Dendritic cell treated with granulocyte-macrophage colony-stimulating factor and Interleukin-4, amounts not matched to agents 40 ng/mL and 50 ng/mL, for 4 days (primary cell): ENCODE data around the gene FBXO8.

ENCODE experiments used
- H3K27ac Mint-ChIP-seq: one replicate; pipeline ENCODE4 v1.8.0; 2022; ENCODE audit warnings: mild to moderate bottlenecking, mixed read lengths
- H3K27me3 Mint-ChIP-seq: one replicate; pipeline ENCODE4 v1.8.0; 2022; ENCODE audit warnings: mild to moderate bottlenecking, mixed read lengths
- H3K36me3 Mint-ChIP-seq: one replicate; pipeline ENCODE4 v1.8.0; 2022; ENCODE audit warnings: low read depth, mixed read lengths
- H3K4me1 Mint-ChIP-seq: one replicate; pipeline ENCODE4 v1.8.0; 2022; ENCODE audit warnings: low read depth, mixed read lengths
- H3K4me3 Mint-ChIP-seq: one replicate; pipeline ENCODE4 v1.8.0; 2022; ENCODE audit warnings: mild to moderate bottlenecking, moderate library complexity, mixed read lengths
- H3K9me3 Mint-ChIP-seq: one replicate; pipeline ENCODE4 v1.8.0; 2022; ENCODE audit warnings: mixed read lengths
- intact Hi-C: fragments of 100-400 bp; cut with micrococcal nuclease; formaldehyde crosslinking; loops from one replicate; pipeline ENCODE4 v1.15.0; 2022

The FBXO8 gene

DNA sequence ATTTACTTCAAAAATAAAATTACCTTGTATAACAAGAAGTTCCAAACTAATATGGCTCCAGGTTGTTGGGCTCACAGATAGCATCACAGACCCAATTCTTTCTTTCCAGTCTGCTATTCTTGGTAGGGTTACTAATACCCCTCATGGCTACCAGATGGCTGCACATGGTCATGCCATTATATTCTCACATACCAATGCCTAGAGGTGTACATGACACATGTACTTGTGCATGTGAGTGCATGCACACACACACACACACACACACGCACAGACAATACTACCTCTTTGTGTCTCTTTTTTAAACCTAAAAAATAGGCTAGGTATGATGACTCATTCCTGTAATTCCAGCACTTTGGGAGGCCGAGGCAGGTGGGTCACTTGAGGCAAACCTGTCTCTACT is 31.1 kb downstream of the FBXO8 start:
- Mint-ChIP-seq H3K36me3 (peaks cover 16% of the 10 kb centered on the region), H3K9me3 (no peaks in the 10 kb centered on the region), H3K27ac (no peak overlapping the region), H3K4me3 (no peak overlapping the region), H3K27me3 (no peaks in the 10 kb centered on the region), H3K4me1 (no peaks in the 10 kb centered on the region)
- intact Hi-C loops: no loop called here

DNA sequence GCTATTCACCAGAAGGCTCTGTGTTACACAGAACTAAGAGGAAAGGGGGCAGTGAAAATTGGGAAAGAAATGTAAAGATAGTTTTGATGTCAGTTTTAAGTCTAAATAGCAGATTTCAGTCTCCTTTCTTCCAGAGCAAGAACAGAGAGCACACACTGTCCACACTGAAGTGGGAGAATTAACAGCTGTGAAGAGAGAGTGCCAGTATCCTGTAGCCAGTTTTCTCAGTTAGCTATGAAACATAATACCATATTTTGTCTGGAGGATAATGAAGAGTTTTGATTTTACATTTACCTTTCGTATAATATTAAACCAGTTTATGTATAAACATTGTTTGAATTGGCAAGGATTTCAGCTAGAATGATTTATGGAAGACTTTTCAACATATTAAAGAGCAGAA is 35.1 kb downstream of the FBXO8 start:
- no peaks in the 10 kb centered on the region for H3K9me3 Mint-ChIP-seq
- intact Hi-C loops: no loop called here
- H3K27ac Mint-ChIP-seq: no peak overlapping the region
- peaks cover 16% of the 10 kb centered on the region for H3K36me3 Mint-ChIP-seq
- H3K27me3 Mint-ChIP-seq: no peaks in the 10 kb centered on the region
- H3K4me3 Mint-ChIP-seq: no peak overlapping the region
- no peaks in the 10 kb centered on the region for H3K4me1 Mint-ChIP-seq

DNA sequence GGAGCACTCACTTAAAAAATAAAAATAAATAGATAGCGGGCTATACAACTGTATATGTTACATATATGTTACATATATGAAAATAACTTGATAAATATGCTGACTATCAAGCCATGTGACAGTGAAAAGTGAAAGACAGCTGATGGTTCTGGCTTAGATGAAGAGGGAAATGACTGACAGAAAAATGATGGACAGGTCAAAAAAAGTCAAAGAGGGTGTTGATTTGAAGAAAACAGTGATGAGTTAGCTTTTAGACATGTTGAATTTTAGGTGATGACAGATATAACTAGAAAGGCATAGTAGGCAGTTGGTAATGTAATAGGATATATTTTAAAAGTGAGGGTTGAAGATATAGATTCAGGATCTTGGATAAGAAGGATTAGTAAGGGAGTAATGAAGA is 37.8 kb downstream of the FBXO8 start:
- no peaks in the 10 kb centered on the region for H3K4me1 Mint-ChIP-seq
- H3K9me3 Mint-ChIP-seq: no peaks in the 10 kb centered on the region
- intact Hi-C loops: no loop called here
- H3K4me3 Mint-ChIP-seq: no peak overlapping the region
- H3K27me3 Mint-ChIP-seq: no peaks in the 10 kb centered on the region
- no peak overlapping the region for H3K27ac Mint-ChIP-seq
- H3K36me3 Mint-ChIP-seq: peaks cover 15% of the 10 kb centered on the region

DNA sequence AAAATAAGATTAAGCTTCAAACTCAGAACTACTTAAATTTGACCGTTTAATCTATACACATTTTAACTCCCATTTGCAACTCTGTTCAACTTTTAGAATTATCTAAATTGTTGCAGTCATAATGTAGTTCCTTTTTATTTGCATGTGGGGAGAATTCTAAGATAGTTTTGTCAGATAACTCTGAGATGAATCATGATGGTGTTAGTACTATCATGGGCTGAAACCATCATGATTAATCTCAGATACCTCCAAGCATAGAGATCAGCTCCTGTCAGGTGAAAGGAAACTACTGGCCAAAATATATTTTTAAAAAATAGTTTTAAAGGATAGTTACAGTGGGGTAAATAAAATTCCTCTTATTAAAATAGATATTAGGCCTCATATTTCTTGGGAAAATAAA is 39.0 kb downstream of the FBXO8 start:
- H3K9me3 Mint-ChIP-seq: no peaks in the 10 kb centered on the region
- no peak overlapping the region for H3K4me3 Mint-ChIP-seq
- H3K36me3 Mint-ChIP-seq: peaks cover 6% of the 10 kb centered on the region
- H3K27ac Mint-ChIP-seq: no peak overlapping the region
- H3K4me1 Mint-ChIP-seq: no peaks in the 10 kb centered on the region
- intact Hi-C loops: loop anchor here (5.0 kb wide), 1 partner anchor 53 kb away; no protein-coding TSS in a partner anchor
- H3K27me3 Mint-ChIP-seq: no peaks in the 10 kb centered on the region

DNA sequence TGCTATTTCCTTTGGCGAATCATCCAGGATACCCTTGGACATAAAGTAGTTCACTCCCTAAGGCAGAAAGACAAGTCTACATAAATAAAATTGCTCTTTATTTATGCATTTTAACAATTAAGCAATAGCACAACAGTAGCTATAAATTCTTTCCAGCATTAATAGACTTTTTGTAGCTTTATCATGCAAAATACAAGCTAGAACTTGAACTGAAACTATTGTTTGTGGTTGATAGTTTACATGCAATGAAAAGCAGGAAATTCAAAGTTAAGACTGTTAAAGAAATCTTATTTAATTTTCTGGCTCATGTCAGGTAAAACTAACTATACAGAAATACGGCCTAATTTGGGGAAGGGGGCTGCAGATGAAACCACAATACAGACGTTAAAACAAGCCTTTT is 42.3 kb downstream of the FBXO8 start:
- H3K27ac Mint-ChIP-seq: no peak overlapping the region
- no peaks in the 10 kb centered on the region for H3K27me3 Mint-ChIP-seq
- H3K36me3 Mint-ChIP-seq: peaks cover 14% of the 10 kb centered on the region
- no peaks in the 10 kb centered on the region for H3K9me3 Mint-ChIP-seq
- intact Hi-C loops: loop anchor here (5.0 kb wide), 1 partner anchor 56 kb away; no protein-coding TSS in a partner anchor
- H3K4me3 Mint-ChIP-seq: no peak overlapping the region
- H3K4me1 Mint-ChIP-seq: no peaks in the 10 kb centered on the region

DNA sequence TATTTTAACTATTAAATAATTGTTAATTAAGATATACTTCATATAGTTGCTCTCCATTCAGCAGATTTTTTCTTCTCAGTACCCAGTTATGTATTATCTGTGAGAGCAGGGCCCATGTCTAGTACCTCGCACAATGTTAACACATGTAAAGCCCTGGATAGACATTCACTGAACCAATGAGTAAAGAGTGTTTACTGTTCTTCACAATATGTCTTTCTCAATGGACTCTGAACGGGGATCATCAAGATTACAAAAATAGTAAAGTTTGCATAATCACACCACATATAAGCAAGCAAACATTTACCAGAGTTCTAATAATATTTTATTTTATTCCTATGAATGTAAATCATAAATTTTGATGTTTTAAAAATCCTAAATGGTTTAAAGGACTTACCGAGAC is 47.1 kb downstream of the FBXO8 start:
- Mint-ChIP-seq H3K27ac (no peak overlapping the region), H3K36me3 (peaks cover 35% of the 10 kb centered on the region), H3K4me1 (no peaks in the 10 kb centered on the region), H3K4me3 (no peak overlapping the region), H3K9me3 (no peaks in the 10 kb centered on the region), H3K27me3 (no peaks in the 10 kb centered on the region)
- intact Hi-C loops: no loop called here

DNA sequence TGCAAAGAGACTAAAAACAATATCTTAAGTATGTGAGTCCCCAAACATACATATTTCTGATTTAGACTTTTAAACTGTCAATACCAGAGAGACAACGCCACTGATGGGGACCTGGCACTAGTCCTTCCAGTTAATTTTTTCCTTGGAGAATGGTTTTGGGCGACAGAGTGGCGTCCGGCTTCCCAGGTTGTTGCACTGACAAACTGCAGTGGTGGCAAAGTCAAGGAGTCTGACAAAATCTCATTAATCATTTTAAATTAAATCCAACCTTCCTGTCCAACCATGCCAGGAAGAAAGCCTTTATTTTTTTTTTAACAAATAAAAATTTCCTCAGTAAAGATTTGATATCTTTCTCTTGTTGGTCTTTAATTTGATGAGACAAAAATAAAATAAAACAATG is 52.8 kb downstream of the FBXO8 start:
- Mint-ChIP-seq H3K4me3 (no peak overlapping the region), H3K9me3 (no peaks in the 10 kb centered on the region), H3K36me3 (peaks cover 18% of the 10 kb centered on the region), H3K27ac (no peak overlapping the region), H3K4me1 (no peaks in the 10 kb centered on the region), H3K27me3 (peaks cover 12% of the 10 kb centered on the region)
- intact Hi-C loops: no loop called here

DNA sequence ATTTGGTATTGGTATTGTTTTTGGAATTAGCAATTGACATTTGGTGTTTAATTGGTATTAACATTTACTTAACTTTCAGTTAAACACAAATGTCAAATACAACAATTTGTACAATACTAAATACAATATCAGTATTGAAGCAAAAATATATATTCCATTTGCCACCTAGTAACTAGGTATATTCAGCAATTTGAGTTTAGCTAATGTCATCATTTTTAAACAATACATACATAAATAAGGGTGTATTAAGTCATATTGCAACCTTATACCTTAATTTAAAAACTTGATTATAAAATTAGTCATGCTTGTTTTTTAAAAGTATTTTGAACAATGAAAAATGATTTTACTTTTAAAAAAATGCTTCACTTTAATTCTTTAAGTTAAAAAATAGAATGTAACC is 53.3 kb downstream of the FBXO8 start:
- Mint-ChIP-seq H3K4me1 (no peaks in the 10 kb centered on the region), H3K4me3 (no peak overlapping the region)

DNA sequence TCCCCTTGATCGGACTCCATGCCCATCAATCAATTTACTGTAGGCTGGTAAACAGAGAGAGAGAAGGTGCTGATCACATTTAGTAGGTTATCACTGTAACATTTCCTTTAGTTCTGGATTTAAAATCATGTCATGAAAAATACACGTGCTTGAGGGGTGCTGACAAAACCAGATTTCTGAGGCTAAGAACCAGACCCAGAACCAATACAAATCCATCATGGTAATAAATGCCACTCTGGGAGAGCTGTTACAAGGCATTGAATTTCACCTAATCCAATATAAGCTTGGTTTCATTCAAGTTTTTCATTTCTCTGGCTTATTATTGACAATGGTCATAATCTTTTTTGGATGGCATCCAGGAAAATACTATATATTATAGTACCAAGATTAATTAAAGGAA is 54.5 kb downstream of the FBXO8 start:
- intact Hi-C loops: no loop called here
- no peak overlapping the region for H3K27ac Mint-ChIP-seq
- peaks cover 20% of the 10 kb centered on the region for H3K27me3 Mint-ChIP-seq
- no peak overlapping the region for H3K4me3 Mint-ChIP-seq
- H3K36me3 Mint-ChIP-seq: peaks cover 4% of the 10 kb centered on the region
- H3K9me3 Mint-ChIP-seq: no peaks in the 10 kb centered on the region
- no peaks in the 10 kb centered on the region for H3K4me1 Mint-ChIP-seq

More for the DNA sequence above, 53.3 kb downstream of the FBXO8 start:
- Mint-ChIP-seq H3K36me3 (peaks cover 12% of the 10 kb centered on the region), H3K27me3 (peaks cover 17% of the 10 kb centered on the region), H3K9me3 (no peaks in the 10 kb centered on the region), H3K27ac (no peak overlapping the region)
- intact Hi-C loops: no loop called here

DNA sequence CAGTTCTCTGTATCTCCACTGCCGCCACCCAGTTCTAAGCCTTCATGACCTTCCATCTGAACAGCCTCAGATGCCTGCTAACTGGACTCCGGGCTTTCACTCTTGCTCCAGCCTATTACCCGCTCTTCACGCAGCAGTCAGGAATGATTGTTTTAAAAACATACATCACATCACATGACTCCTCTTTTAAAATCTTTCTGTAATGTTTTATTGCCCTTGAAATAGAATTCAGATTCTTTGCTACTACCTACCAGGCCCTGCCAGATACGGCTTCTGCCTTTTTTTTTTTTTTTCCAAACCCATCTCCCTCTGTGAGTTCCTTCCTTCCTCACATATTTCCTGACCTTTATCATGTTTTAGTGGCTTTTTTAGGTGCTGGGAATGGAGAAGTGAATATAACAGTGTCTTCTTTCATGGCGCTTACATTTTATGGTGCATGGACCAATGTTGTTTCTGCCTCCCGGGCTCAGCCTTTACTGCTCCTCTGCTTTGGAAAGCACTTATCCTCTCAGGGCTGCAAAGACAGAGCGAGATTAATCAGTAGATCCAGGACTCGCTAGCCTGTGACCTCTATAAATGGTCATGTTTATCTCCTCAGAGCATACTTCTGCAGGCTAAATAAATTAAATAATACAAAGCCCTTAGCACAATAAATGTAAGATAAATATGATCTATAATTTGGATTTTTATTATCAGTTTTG is 58.0 kb downstream of the FBXO8 start:
- intact Hi-C loops: no loop called here
- H3K27me3 Mint-ChIP-seq: peaks cover 36% of the 10 kb centered on the region
- no peak overlapping the region for H3K4me3 Mint-ChIP-seq
- H3K4me1 Mint-ChIP-seq: no peaks in the 10 kb centered on the region
- H3K9me3 Mint-ChIP-seq: no peaks in the 10 kb centered on the region
- no peaks in the 10 kb centered on the region for H3K36me3 Mint-ChIP-seq
- H3K27ac Mint-ChIP-seq: no peak overlapping the region

DNA sequence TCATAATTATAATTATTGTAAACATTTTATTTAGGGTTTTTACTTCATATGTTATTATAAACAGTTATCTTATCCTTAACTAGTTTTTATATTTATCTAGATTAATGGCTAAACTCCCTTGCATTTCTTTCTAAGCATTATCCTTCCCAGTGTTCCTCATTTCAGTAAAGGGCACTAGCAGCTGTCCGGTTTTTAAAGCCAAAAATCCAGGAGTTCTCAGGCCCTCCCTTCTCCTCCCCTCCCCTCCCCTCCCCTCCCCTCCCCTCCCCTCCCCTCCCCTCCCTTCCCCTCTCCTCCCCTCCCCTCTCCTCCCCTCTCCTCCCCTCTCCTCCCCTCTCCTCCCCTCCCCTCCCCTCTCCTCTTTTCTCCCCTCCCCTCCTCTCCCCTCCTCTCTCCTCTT is 58.9 kb downstream of the FBXO8 start:
- no peak overlapping the region for H3K27ac Mint-ChIP-seq
- H3K4me3 Mint-ChIP-seq: no peak overlapping the region
- H3K27me3 Mint-ChIP-seq: peaks cover 40% of the 10 kb centered on the region
- H3K4me1 Mint-ChIP-seq: no peaks in the 10 kb centered on the region
- no peaks in the 10 kb centered on the region for H3K9me3 Mint-ChIP-seq
- intact Hi-C loops: no loop called here
- no peaks in the 10 kb centered on the region for H3K36me3 Mint-ChIP-seq

DNA sequence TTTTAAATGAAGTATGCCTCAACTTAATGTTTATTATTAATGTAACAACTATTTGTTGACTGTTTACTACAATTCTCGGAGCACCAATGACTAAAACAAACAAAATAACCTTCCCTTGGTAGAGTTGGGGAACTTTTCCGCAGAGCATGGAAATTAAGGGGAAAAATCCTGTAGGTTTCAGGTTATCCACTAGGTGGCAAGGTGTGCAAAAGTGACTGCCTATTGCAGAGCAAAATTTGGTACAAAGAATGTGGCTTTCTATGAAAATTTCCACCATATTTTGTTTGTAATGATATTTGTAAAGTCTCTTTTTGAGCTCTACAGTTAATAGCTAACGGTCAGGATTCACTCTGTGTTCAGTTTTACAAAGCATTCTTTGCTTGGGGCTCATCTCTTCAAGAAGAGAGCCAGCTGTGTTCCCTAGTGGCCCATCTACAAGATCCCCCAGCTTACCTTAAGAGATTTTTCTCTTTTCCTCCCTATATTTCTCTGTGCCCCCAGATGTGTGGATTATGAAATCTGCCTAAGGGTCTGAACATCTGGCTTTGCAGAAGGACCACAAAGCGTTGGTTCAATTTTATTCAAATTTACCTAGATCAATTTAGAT is 61.1 kb downstream of the FBXO8 start:
- H3K36me3 Mint-ChIP-seq: no peaks in the 10 kb centered on the region
- H3K4me1 Mint-ChIP-seq: peaks cover 11% of the 10 kb centered on the region
- peaks cover 56% of the 10 kb centered on the region for H3K27me3 Mint-ChIP-seq
- no peak overlapping the region for H3K4me3 Mint-ChIP-seq
- intact Hi-C loops: loop anchor here (1.0 kb wide), 1 partner anchor 97 kb away; no protein-coding TSS in a partner anchor
- H3K27ac Mint-ChIP-seq: no peak overlapping the region
- no peaks in the 10 kb centered on the region for H3K9me3 Mint-ChIP-seq

DNA sequence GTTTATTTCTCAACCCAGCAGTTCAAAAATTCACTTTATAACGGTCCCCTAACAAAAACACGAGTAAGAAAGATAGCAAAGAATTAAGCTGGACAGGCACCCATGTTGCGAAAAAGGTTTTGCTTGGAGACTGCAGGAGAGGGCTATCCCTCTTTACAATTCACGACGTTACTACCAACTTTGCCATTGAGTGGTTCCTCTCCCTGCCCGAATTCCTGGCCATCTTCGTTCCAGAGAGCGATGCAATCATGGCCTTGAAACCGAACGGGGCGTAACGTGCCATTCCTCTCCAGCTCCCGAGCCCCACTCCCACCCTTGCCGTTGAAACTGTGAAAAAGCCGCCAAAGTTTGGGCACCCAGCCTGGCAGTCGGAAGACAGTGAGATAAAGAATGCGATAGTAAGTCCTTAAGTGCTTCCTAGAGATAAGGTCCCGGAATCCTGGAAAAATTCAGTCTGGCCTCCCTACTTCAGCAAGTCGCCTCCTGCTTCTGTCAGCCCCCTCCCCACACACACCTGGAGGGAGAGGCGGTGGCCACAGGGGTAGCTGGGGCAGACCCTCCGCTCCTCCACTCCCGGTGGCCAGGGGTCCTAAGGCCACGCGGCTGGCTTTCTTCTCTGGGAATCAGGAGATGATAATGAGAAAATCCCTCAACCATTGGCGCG is 65.2 kb downstream of the FBXO8 start:
- no peaks in the 10 kb centered on the region for H3K9me3 Mint-ChIP-seq
- H3K36me3 Mint-ChIP-seq: no peaks in the 10 kb centered on the region
- intact Hi-C loops: loop anchor here (5.0 to 10.0 kb wide), 2 partner anchors 313 to 696 kb away; no protein-coding TSS in a partner anchor
- H3K27ac Mint-ChIP-seq: no peak overlapping the region
- no peak overlapping the region for H3K4me3 Mint-ChIP-seq
- H3K4me1 Mint-ChIP-seq: peaks cover 45% of the 10 kb centered on the region
- H3K27me3 Mint-ChIP-seq: peaks cover 73% of the 10 kb centered on the region
